Right ventricle myocardium inferior (tissue), 1 donor: Measurements from ENCODE around the gene PRKAR1B. TPM values are rescaled to one million over a fixed set of nuclear protein-coding genes. Genes with fewer than 3 reads are reported as not detected.
A peak's percentile ranks its signal among the peaks of the same experiment; 100 is the strongest.

Experiments
- ATAC-seq: fragments of 200-7000 bp; cut with Tn5 transposase; one replicate; pipeline ENCODE4 v1.9.1; 2020; ENCODE audit warnings: mild to moderate bottlenecking, moderate library complexity
- DNase-seq: peaks from one replicate; pipeline ENCODE4 v3.0.0; 2021; ENCODE audit errors: missing footprints
- intact Hi-C: fragments of 100-400 bp; cut with DNase I; formaldehyde crosslinking; loops from one replicate; pipeline ENCODE4 v1.11.0; 2022
- total RNA-seq: library from RNA; stranded (reverse); fragmentation: NEBNext Ultra II Directional; extraction: Animal tissue kit (Norgen Biotek cat#: 25700); gene quantifications from one replicate; pipeline ENCODE4 v1.2.1, GENCODE V29; 2021
- donor health status: DM: no; HTN: yes; CAD: no; lungs with severe emphysema.

PRKAR1B gene
- total RNA-seq, 1 donor from 2014 or later: 16.7 TPM

DNA sequence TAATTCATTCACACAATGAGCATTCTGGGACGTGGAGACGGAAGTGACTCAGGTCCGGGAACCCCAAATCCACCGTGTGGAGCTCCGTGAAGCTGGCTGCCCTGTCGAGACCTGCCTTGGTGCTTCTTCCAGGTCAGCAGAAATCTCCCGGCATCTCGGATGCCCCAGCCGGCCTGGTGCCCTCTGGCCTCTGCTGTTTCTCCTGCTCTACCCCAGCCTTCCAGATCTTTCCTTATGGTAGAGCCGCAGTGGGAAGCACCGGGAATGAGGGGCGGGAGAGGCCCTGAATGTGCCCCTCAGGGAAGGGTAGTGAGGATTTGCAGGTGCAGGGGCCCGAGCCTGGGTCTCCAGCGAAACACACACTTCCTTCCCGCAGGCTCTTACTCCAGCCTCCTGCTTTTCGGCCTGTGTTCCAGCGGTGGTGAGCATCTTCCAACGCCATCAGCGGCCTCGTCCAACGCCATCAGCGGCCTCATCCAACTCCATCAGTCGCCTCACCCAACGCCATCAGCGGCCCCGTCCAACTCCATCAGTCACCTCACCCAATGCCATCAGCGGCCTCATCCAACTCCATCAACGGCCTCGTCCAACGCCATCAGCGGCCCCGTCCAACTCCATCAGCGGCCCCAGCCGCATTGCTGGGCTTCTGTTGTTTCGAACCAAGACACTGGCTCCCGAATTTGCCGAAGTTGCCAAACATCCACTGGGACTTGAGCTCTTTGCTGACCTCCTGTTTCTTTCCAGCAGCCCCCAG, 150.4 kb downstream of the PRKAR1B start:
- intact Hi-C loops: no loop called here
- ATAC-seq: no peak
- DNase-seq: peak; percentile 51

DNA sequence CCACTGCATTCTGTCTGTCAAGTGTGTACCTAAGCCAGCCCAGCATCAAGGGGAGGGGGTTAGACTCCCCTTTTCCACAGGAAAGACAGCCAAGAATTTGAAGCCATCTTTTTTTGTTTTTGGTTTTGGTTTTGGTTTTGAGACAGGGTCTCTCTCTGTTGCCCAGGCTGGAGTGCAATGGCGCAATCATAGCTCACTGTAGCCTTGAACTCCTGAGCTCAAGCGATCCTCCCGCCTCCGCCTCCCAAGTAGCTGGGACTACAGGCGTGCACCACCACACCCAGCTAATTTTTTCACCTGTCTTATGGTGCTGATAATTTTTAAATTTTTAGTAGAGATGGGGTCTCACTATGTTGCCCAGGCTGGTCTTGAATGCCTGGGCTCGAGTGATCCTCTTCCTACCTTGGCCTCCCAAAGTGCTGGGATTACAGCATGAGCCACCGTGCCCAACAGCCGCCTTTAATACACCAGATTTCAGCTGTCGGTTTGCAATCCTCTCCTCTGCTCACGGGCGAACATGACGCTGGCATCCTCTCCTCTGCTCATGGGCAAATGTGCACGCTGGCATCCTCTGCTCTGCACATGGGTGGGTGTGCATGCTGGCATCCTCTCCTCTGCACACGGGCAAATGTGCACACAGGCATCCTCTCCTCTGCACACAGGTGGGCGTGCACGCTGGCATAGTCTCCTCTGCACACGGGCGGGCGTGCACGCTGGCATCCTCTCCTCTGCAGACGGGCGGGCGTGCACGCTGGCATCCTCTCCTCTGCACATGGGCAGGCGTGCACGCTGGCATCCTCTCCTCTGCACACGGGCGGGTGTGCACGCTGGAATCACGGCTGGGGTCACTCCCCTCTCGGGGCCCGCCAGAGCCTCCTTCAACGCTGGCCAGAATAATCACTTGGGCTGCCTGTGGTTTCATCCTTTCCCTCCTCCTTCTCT, 151.4 kb downstream of the PRKAR1B start:
- ATAC-seq (no peak), DNase-seq (peak; percentile 53)
- intact Hi-C loops: no loop called here

DNA sequence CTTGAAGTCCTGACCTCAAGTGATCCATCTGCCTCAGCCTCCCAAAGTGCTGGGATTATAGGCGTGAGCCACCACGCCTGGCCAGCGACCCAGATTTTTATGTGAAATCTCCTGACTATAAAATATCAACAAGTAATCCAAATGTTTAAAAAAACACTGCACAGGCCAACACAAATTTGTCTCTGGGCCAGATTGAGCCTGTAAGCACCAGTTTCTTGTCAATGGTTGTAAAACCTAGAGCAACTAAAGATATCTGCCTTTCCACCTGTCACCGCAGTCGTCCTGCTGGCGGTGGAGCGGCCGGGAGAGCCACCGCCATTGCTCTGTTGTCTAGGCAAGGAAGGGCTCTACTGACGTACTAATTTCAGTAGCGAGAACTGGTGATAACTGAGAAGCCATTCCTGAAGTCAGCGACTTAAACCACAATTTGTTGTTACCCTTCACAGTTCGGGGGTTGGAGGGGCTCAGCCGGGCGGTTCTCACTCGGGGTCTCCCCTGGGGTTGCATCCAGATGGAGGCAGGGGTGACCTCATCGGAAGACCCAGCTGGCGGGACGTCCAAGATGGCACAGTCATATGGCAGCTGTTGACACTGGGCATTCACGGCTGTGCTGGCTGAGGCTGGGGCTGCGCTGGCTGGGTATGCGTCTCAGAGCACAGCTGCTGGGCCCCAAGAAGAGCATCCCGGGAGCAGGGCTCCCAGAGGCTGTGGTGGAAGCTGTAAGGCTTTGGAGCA, 152.3 kb downstream of the PRKAR1B start:
- intact Hi-C loops: no loop called here
- DNase-seq (peak; percentile 51), ATAC-seq (no peak)

DNA sequence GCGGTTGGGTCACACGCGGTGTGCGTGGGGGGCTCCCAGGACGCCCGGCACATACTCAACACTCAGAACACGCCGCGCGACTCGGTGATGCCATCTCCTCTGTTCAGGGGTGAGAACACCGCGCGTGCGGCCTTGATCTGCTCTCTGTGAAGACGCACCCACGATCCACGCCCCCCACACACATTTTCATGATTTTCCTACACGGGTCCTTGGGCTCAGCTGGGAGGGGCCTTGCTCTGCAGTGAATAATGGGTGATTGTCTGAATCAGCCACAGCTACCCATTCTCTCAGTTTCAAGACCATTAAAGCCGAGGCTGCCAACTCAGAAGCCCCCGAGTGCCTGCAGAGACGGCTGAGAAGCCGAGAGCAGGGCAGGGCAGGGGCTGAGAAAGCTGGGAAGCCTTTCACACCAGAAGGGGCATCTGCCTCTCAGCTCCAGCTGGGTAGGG, 153.1 kb downstream of the PRKAR1B start:
- ATAC-seq: no peak
- peak; percentile 55 for DNase-seq
- intact Hi-C loops: no loop called here

DNA sequence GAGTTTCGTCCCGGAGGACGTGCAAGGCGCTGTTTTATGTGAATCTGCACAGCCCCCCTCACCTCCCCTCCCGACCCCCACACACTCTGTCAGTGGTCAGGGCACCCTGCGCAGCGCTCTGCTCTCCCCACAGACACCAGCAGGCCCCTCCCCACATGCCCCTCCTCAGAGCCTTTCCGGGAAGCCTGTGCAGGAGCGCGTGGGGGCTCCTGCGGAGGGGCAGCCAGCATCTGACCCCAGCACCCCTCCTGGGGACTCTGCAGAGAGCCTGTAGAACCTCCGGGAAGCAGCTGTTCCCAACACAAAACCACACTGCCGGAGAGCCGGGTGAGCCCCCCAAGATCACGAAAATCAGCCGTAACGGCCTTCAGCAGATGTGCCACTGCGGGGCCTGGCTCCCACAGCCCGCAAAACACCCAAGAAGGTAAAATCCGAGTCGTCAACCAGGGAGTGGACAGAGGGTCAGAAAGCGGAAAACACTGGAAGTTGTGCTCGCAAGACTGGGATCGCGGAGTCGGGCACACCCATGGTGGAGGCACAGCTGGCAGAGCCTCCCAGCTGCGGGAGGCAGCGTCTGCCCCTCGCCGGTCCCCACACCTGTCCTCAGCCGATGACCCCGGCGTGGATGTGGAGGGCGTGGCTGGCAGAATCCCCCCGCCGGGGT, 153.7 kb downstream of the PRKAR1B start:
- ATAC-seq (no peak), DNase-seq (peak; percentile 4)
- intact Hi-C loops: no loop called here

DNA sequence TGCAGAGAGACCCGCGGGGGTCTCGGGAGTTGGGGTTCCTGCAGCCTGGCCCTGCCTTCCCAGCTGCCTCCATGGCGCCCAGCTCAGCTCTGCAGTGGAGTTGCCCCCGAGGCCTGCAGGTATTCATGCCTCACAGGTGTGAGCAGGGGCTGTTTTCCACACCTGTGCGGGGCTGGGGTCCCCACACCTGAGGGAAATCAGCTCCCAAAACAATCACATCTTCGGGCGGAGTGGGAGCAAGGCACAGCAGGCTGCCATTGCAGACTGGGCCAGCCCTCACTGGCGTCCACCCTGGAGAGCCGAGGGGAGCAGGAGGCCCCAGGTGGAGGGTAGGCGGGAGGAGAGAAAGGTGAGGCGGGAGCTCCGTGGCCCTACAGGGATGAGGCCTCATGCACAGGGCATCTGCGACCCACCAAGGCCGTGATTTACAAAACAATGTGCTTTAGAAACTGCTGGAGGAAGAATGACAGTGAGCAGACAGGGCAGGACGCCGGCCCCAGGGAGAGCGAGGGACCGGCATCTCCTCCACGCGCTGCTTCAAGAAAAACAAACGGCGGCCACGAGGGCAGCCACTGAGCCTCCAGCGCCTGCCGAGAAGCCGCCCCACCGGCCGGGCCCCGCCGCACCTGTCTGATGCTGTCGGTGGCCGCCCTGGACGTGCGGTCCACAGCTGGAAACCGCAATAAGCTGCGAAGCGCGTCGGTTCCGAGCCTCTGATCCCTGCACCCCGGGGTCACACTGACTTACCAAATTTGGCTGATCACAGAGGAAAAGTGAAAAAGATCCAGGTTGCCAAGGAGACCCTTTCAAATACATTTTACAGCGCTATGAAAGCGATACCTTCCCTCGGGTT, 154.4 kb downstream of the PRKAR1B start:
- DNase-seq (peak; percentile 39), ATAC-seq (no peak)
- intact Hi-C loops: no loop called here

DNA sequence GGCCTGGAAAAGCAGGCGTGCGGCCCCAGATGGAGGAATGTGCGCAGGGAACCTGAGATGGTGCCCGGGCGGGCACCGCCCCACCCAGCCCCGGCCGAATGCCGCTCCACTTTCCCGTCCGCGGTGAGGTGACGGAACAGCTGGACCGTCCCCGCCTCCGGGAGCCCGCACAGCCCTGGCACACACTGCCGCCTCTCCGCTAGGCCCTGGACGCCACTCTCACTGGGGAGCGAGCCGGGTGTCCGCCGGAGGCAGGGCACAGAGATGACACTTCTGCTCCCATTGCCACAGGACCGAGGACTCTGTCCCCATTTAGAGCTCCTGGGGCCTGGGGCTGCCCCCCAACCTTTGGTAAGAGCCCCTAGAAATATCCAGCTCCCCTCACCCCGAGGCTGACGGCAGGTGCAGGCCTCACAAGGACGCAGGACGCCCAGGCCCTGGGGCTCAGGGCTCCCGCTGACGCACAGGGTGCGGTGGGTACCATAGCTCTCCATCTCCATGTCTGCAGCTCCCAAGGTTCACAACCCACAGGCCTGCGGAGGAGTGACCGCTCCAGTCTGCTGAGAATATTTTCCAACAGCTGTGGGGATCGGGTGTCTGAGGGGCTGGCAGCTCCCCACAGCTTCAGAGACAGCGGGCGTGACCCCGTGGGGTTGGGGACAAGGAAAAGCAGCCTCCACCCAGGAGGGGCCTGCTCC, 155.2 kb downstream of the PRKAR1B start:
- DNase-seq (peak; percentile 34), ATAC-seq (no peak)
- intact Hi-C loops: no loop called here

DNA sequence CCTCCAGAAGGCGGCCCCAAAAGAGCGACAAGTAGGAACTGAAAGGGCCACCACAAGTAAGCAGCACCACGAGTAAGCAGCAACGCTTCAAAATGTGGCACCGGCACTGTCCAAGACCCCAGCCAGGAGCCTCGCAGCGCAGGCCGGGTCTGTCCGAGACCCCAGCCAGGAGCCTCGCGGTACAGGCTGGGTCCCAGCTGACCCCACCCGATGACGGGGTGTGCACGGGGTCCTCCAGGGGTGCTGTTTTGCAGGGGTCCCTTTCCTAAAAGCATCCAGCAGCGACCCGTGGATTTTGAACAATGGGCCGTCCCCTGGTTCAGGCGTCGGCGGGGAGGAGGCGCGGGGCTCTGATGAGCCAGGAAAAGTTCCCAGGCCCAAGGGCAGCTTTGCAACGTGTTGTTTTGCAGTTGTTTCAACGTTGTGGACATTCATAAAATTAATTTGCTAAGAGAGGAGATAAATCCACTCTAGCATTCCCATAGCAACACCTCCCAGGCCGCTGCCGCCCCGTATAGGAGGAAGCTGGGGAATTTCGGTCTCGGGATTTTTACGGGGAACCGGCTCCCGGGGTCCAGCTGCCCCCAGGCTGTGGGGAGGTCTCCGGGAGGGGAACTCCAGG, 155.9 kb downstream of the PRKAR1B start:
- ATAC-seq (no peak), DNase-seq (peak; percentile 56)
- intact Hi-C loops: no loop called here

DNA sequence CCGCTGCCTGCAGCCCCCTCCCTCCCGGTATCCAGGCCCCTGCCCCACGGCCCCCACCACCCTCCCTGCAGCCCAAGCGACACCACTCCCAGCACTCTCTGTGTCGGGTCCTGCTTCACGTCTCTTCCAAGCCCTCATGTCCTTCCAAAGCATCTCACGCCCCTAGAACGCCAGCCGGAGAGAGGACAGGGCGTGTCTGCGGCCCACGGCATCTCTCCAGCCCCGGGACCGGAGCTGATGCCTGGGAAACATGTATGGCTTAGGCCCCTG, 156.3 kb downstream of the PRKAR1B start:
- peak; percentile 45 for DNase-seq
- ATAC-seq: no peak
- intact Hi-C loops: no loop called here

DNA sequence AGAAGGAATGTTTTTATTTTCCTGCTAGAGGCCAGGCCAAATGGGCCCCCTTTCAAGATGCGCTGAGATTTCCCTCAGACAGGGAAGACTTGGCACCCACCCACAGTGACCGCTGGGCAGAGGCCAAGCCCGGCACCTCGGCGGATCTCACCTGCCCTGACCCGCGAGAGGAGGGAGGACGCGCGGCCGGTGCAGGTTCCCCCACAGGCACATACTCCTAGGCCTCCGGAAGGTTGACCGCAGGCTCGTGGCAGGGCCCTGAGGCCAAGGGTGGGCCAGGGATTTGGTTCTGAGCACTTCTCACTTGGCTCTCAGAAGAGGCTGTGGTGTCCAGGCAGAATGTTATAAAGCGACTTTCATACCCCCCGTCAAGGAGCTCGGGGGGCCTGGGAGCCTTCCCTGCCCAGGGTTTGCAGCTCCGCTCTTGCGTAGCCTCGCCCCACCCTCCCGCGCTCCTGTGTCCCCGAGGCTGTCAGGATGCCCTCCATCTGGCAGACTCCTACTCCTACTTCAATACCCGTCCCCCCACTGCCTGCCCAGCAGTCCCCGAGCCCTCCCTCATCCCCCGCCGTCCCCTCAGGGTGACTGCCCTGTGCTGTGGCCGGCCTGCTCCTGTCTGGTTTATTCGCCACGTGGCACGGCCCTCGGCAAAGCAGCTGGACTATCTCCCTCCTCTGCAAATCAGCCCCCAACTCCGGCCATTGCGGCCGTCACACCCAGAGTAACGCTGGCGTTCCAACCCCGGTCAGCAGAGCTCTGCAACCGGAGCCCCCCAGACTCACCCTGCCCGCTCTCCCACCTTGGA, 156.9 kb downstream of the PRKAR1B start:
- DNase-seq: peak; percentile 53
- no peak for ATAC-seq
- intact Hi-C loops: no loop called here

DNA sequence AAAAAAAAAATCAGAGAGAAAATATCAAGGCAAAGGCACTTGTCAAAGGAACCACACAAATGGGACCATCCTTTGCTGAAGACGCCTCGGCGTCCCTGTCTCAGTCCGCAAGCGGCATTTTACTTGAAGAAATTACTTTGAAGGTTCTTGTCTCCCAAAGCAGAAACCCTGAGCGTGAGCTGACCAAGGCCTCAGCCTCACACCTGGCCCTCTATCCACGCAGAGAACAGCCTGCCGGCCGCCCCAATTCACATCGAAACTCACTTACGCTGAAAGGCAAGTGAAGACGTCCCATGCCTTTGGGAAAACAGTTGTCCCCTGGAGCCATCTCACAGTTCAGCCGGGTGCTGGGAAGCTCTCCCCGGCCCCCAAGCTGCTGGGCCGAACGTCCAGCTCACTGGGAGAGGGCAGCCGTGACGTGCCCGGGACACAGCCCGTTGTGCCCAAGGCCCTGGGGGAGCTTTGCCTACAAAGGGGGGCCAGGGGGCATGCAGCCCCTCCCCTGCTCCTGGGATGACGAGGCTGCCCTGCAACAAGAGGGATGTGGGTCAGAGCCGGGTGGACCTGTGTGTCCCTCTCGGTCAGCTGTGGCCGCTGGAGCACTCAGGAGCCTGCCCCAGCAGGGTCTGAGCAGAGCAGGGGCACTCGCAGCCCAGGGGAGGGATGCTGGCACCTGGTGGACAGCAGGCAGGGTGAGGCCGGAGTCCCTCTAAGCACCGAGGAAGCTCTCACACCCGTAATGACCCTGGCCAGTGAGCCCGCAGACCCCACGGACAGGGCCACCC, 157.8 kb downstream of the PRKAR1B start:
- DNase-seq: peak; percentile 49
- intact Hi-C loops: no loop called here
- ATAC-seq: no peak

DNA sequence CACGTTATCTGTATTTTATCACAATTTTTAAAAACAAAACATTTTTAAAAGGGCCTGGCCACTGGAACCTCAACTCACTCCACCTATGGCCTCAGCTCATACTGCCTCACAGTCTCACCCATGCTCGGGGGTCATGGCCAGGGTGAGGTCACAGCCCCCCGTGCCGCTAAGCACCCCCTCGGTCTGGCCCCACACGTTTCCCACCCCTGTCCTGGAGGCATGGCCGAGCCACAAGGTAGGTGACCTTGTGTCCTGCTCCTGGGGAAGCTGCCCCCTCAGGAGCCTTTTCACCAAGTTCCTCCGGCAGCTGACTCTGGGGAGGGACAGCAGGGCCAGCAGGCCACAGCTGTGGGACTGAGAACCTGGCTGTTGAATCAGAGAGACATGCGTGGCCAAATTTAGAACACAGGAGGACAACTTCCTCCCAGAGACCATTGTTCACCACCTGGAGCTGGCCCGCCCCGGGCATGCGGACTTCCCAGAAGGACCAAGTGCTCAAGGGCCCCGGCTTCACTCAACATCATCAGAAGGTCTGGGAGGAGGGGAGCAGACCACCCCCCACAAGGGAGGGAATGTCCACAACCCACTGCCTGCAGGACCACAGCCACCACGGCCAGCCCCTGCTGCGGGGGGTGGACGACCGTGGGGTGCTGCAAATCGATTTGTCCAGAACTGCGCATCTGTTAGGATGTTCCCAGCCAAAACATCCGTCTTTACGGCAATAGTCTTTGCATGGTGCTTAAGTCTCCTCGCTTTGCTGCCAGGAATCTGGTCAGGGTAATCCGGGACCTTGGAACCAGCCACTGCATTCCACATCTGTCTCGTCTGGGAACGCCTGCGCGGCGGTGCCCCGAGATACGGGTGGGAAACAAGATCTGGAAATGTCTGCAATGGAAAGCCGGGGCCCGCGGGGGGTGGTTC, 158.8 kb downstream of the PRKAR1B start:
- DNase-seq: peak; percentile 68
- peak; percentile 62 for ATAC-seq
- intact Hi-C loops: no loop called here

DNA sequence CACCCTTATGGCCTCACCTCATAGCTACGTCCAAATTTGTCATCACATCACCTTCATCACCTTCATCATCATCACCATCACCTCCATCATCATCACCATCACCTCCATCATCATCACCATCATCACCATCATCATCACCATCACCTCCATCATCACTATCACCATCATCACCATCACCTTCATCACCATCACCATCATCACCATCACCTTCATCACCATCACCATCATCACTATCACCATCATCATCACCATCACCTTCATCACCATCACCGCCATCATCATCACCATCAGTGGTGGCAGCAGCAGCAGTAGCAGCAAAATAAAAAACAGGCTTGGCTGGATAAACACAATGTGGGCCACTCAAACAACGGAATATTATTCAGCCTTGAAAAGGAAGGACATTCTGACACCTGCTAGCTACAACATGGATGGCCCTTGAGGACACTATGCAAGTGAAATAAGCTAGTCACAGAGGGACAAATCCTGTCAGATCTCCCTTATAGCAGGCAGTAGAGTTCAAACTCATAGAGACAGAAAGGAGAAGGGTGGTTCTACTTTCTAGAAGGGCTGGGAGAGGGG, 159.7 kb downstream of the PRKAR1B start:
- ATAC-seq (no peak), DNase-seq (no peak)
- intact Hi-C loops: no loop called here

DNA sequence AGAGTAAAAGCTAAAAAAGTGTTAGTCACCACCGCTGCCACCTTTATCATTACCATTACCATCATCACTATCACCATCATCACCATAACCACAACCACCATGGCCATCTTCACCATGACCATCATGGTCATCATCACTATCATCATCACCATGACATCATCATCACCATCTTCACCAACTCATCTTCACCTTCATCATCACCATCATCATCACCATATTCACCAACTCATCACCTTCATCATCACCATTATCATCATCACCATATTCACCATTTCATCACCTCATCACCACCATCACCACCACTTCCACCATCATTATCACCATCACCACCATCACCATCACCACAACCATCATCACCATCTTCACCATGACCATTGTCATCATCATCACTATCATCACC, 161.0 kb downstream of the PRKAR1B start:
- intact Hi-C loops: no loop called here
- DNase-seq (no peak), ATAC-seq (no peak)
